A549 (cell line): Measurements from ENCODE around the gene REM1. TPM values are rescaled to one million over a fixed set of nuclear protein-coding genes. Genes with fewer than 3 reads are reported as not detected.
A peak's percentile ranks its signal among the peaks of the same experiment; 100 is the strongest.

Source experiments
- ATAC-seq, 2 experiments: fragments of 200-7000 bp in 1 of 2; fragments of >200 bp in 1 of 2; cut with Nextera tagmentation in 1 of 2; cut with Tn5 transposase in 1 of 2; 3 replicates each; pipeline versions ENCODE4 v1.8.0 to v1.9.1; 2018 to 2020; ENCODE audit warnings: mild to moderate bottlenecking in 1 of 2, moderate library complexity in 1 of 2
- CTCF ChIA-PET: fragments of 300-600 bp; sonication (Branson Sonifier 250); formaldehyde crosslinking; extraction: SDS; loops from one replicate; lab custom pipeline; 2021; ENCODE audit warnings: antibody characterized with exemption, inconsistent platforms; lab: Yijun Ruan, JAX
- POLR2A ChIA-PET: fragments of 350-600 bp; formaldehyde crosslinking; extraction: SDS; loops from one replicate; lab custom pipeline; 2021; ENCODE audit warnings: antibody characterized with exemption, inconsistent platforms; lab: Yijun Ruan, JAX
- DNase-seq, 2 experiments: peaks; one replicate each; pipeline versions ENCODE4 v3.0.0 to v3.0.0-alpha.2; 2011 to 2016; ENCODE audit warnings: low read depth in 1 of 2, low spot score in 1 of 2
- FAIRE-seq: peaks from 2 replicates; lab custom pipeline; 2011; peaks lifted over from hg19 to GRCh38; lab: Jason Lieb, UNC
- H3K27ac ChIP-seq, 2 experiments: fragments of >200 bp; sonication (Bioruptor Twin); formaldehyde crosslinking; 3 replicates each; pipeline ENCODE4 v1.5.1; 2016 to 2017
- H3K4me1 ChIP-seq: fragments of >200 bp; sonication (Bioruptor Twin); formaldehyde crosslinking; 3 replicates; pipeline ENCODE4 v1.6.1; 2016
- H3K4me2 ChIP-seq: fragments of >200 bp; sonication (Bioruptor Twin); formaldehyde crosslinking; 3 replicates; pipeline ENCODE4 v1.6.1; 2016
- H3K4me3 ChIP-seq: fragments of >200 bp; sonication (Bioruptor Twin); formaldehyde crosslinking; 3 replicates; pipeline ENCODE4 v1.5.1; 2016
- H3K9me3 ChIP-seq: fragments of >200 bp; sonication (Bioruptor Twin); formaldehyde crosslinking; 3 replicates; pipeline ENCODE4 v1.6.1; 2016
- ATOH8 ChIP-seq: fragments of 250-450 bp; sonication (Bioruptor Pico); IDR thresholded peaks from 2 replicates; pipeline ENCODE4 v1.5.0; 2020; ENCODE audit warnings: low read depth, mild to moderate bottlenecking, moderate library complexity
- CBX2 ChIP-seq: fragments of 200-600 bp; sonication (generic); IDR thresholded peaks from 2 replicates; pipeline ENCODE4 v1.6.1; 2016; ENCODE audit warnings: low read depth, mild to moderate bottlenecking, borderline replicate concordance
- CEBPB ChIP-seq, 2 experiments: fragments of >200 bp in 1 of 2; sonication (Bioruptor Twin) in 1 of 2; formaldehyde crosslinking in 1 of 2; IDR thresholded peaks; 2 replicates each; pipeline ENCODE4 v1.6.1; 2012 to 2016
- CHD2 ChIP-seq: fragments of 150-350 bp; IDR thresholded peaks from 2 replicates; pipeline ENCODE4 v1.6.1; 2014; ENCODE audit warnings: low read length; ENCODE audit not compliant: partially characterized antibody
- CHD4 ChIP-seq: fragments of 200-600 bp; sonication (generic); IDR thresholded peaks from 2 replicates; pipeline ENCODE4 v1.6.1; 2016; ENCODE audit warnings: antibody characterized with exemption, mild to moderate bottlenecking, borderline replicate concordance
- E2F6 ChIP-seq: IDR thresholded peaks from 2 replicates; pipeline ENCODE4 v1.6.1; 2012; ENCODE audit warnings: low read depth, borderline replicate concordance
- EHF ChIP-seq: fragments of 250-450 bp; sonication (Bioruptor Pico); IDR thresholded peaks from 2 replicates; pipeline ENCODE4 v1.5.0; 2020; ENCODE audit warnings: mild to moderate bottlenecking
- EHMT2 ChIP-seq: fragments of 200-600 bp; sonication (generic); IDR thresholded peaks from 2 replicates; pipeline ENCODE4 v1.6.1; 2016; ENCODE audit warnings: antibody characterized with exemption, low read depth, mild to moderate bottlenecking, moderate library complexity
- GATA3 ChIP-seq: IDR thresholded peaks from 2 replicates; pipeline ENCODE4 v1.6.1; 2012; ENCODE audit warnings: borderline replicate concordance
- HDAC2 ChIP-seq: fragments of 200-600 bp; sonication (generic); IDR thresholded peaks from 2 replicates; pipeline ENCODE4 v1.6.1; 2016
- HOXB5 ChIP-seq: fragments of 250-450 bp; sonication (Bioruptor Pico); IDR thresholded peaks from 2 replicates; pipeline ENCODE4 v1.5.0; 2020; ENCODE audit warnings: mild to moderate bottlenecking, moderate library complexity
- JUNB ChIP-seq: fragments of >200 bp; sonication (Bioruptor Twin); formaldehyde crosslinking; IDR thresholded peaks from 2 replicates; pipeline ENCODE4 v1.6.1; 2016
- KDM5A ChIP-seq: fragments of 200-600 bp; sonication (generic); IDR thresholded peaks from 2 replicates; pipeline ENCODE4 v1.6.1; 2016; ENCODE audit warnings: antibody characterized with exemption, mild to moderate bottlenecking
- MAFK ChIP-seq: fragments of 450-650 bp; IDR thresholded peaks from 2 replicates; pipeline ENCODE4 v1.6.1; 2014; ENCODE audit not compliant: partially characterized antibody
- MAX ChIP-seq: IDR thresholded peaks from 2 replicates; pipeline ENCODE4 v1.6.1; 2012
- MYC ChIP-seq: IDR thresholded peaks from 2 replicates; pipeline ENCODE4 v1.6.1; 2012; ENCODE audit warnings: mild to moderate bottlenecking, inconsistent platforms, low read length, improper control_type of control experiment, borderline replicate concordance
- PHF8 ChIP-seq: fragments of 200-600 bp; sonication (generic); IDR thresholded peaks from 2 replicates; pipeline ENCODE4 v1.6.1; 2016; ENCODE audit warnings: low read depth, mild to moderate bottlenecking, antibody characterized with exemption, moderate library complexity, borderline replicate concordance
- RAD21 ChIP-seq, 2 experiments: fragments of >200 bp in 1 of 2; sonication (Bioruptor Twin) in 1 of 2; formaldehyde crosslinking in 1 of 2; IDR thresholded peaks in 1 of 2; conservative IDR thresholded peaks in 1 of 2; 2 replicates in 1 of 2; 3 replicates in 1 of 2; pipeline ENCODE4 v1.6.1; 2012 to 2018; ENCODE audit warnings: inconsistent platforms in 1 of 2
- RCOR1 ChIP-seq: fragments of 150-350 bp; IDR thresholded peaks from 2 replicates; pipeline ENCODE4 v1.6.1; 2014; ENCODE audit warnings: antibody characterized with exemption, low read length, low read depth
- RFX5 ChIP-seq: fragments of 450-650 bp; IDR thresholded peaks from 2 replicates; pipeline ENCODE4 v1.7.1; 2014; ENCODE audit warnings: antibody characterized with exemption, mild to moderate bottlenecking, moderate library complexity
- RNF2 ChIP-seq: fragments of 200-600 bp; sonication (generic); IDR thresholded peaks from 2 replicates; pipeline ENCODE4 v1.6.1; 2016; ENCODE audit warnings: low read depth, mild to moderate bottlenecking, antibody characterized with exemption, moderate library complexity, borderline replicate concordance
- USF2 ChIP-seq: fragments of 450-650 bp; IDR thresholded peaks from 2 replicates; pipeline ENCODE4 v1.6.1; 2014; ENCODE audit warnings: antibody characterized with exemption
- ZNF302 ChIP-seq: fragments of 250-450 bp; sonication (Bioruptor Pico); IDR thresholded peaks from 2 replicates; pipeline ENCODE4 v1.9.0; 2021; ENCODE audit warnings: inconsistent platforms, mild to moderate bottlenecking, moderate library complexity
- WGBS: methylation state at CpG from one replicate; pipeline ENCODE4 v1.1.6; 2017; ENCODE audit errors: missing lambda C conversion rate; 5-methylcytosine and 5-hydroxymethylcytosine counted together
- polyA plus RNA-seq, 4 experiments: library from polyadenylated mRNA; depleted of rRNA in 3 of 4; stranded (reverse); fragments of >200 nt; fragmentation: RNase III in 1 of 4; extraction: RNeasy Plus Mini Kit Qiagen cat#74134 plus additional on column Dnase treatment in 1 of 4; gene quantifications; 2 replicates in 3 of 4; 3 replicates in 1 of 4; pipeline ENCODE4 v1.2.3, GENCODE V29; 2011 to 2017

The REM1 gene
- polyA plus RNA-seq, 2 of the 4 experiments (the other 2 are of a cell fraction): not detected

GRCh38 chr20:31476643-31477215 is 1.6 kb downstream of the REM1 start:
- no peak overlapping the region for H3K27ac ChIP-seq
- CTCF ChIA-PET: interaction anchor here (0.9 to 2.9 kb wide), 2 partner anchors 25 to 136 kb away, joined by 4 to 12 read pairs; no protein-coding TSS in a partner anchor
- FAIRE-seq: no peak

GRCh38 chr20:31484001-31484400 is 8.9 kb downstream of the REM1 start:
- FAIRE-seq (no peak), ATAC-seq (peak in 1 of 2 experiments; percentile 70; a peak in 3 of 6 replicates), DNase-seq (peak in 1 of 2 experiments; percentile 42)
- TF ChIP-seq KDM5A (no peak), MAX (peak; percentile 49; the same call in 1 of the 2 replicates), CHD4 (no peak), E2F6 (peak; percentile 63; the same call in 1 of the 2 replicates)
- H3K4me1 ChIP-seq: no peaks in the 10 kb centered on the region
- WGBS: 57% methylated on average over 25 of the region's 36 CpGs
- CTCF ChIA-PET: interaction anchor here (0.6 to 4.2 kb wide), 3 partner anchors 19 to 157 kb away, joined by 4 to 30 read pairs (median 23); no protein-coding TSS in a partner anchor
- POLR2A ChIA-PET: no interaction called here
- H3K4me2 ChIP-seq: 0 out of 3 replicates have a peak overlapping the region, but pooled peaks have one; percentile 21
- H3K9me3 ChIP-seq: no peaks in the 10 kb centered on the region
- H3K4me3 ChIP-seq: no peak overlapping the region
- no peak overlapping the region for H3K27ac ChIP-seq

More at GRCh38 chr20:31476643-31477215, 1.6 kb downstream of the REM1 start:
- H3K4me1 ChIP-seq: peaks cover 8% of the 10 kb centered on the region; the same call in 2 of the 3 replicates
- no peak overlapping the region for H3K4me2 ChIP-seq
- DNase-seq (no peak), ATAC-seq (0 out of 6 replicates have a peak, but pooled peaks of 1 of the 2 experiments have one; percentile 11)
- no peak overlapping the region for H3K4me3 ChIP-seq
- no peak for TF ChIP-seq HDAC2
- POLR2A ChIA-PET: no interaction called here
- WGBS: 78% methylated on average over 6 of the region's 6 CpGs
- no peaks in the 10 kb centered on the region for H3K9me3 ChIP-seq

- POLR2A ChIA-PET: no interaction called here
- no peak overlapping the region for H3K4me3 ChIP-seq
- 84% methylated on average over 31 of the region's 31 CpGs for WGBS
- no peak for FAIRE-seq
- no peak for DNase-seq
- H3K4me2 ChIP-seq: no peak overlapping the region
- CTCF ChIA-PET: interaction anchor here (0.6 to 6.9 kb wide), 3 partner anchors 17 to 452 kb away, joined by 3 to 53 read pairs (median 3); no protein-coding TSS in a partner anchor
- no peak for TF ChIP-seq ATOH8 (CRISPR knock-in tag)
- TF ChIP-seq MYC: no peak
- TF ChIP-seq CBX2: no peak
- no peak for TF ChIP-seq MAFK
- TF ChIP-seq EHMT2: no peak
- no peak for TF ChIP-seq EHF (CRISPR knock-in tag)
- ATAC-seq: no peak
- no peaks in the 10 kb centered on the region for H3K9me3 ChIP-seq
- no peak overlapping the region for H3K27ac ChIP-seq
- no peaks in the 10 kb centered on the region for H3K4me1 ChIP-seq
Observed at GRCh38 chr20:31485450-31486339, 10.6 kb downstream of the REM1 start.

GRCh38 chr20:31488115-31488514 is 13.0 kb downstream of the REM1 start:
- DNase-seq (no peak), FAIRE-seq (no peak), ATAC-seq (no peak; a peak in 1 of 6 replicates)
- Histone ChIP-seq H3K4me3 (no peak overlapping the region), H3K27ac (no peak overlapping the region), H3K9me3 (no peaks in the 10 kb centered on the region), H3K4me1 (no peaks in the 10 kb centered on the region), H3K4me2 (no peak overlapping the region)
- ChIA-PET CTCF (interaction anchor here (1.6 to 6.9 kb wide), 3 partner anchors 14 to 29 kb away, joined by 4 to 53 read pairs (median 11); partner anchors contain the start of gene HM13), POLR2A (no interaction called here)
- WGBS: 60% methylated on average over 2 of the region's 2 CpGs
- TF ChIP-seq PHF8 (no peak), RFX5 (no peak), ZNF302 (CRISPR knock-in tag) (no peak), RAD21 (conservative IDR thresholded peaks at IDR 0.05 in 1 of 2, IDR thresholded peaks at IDR 0.05 in 1 of 2) (no peak), HOXB5 (CRISPR knock-in tag) (no peak), JUNB (no peak), GATA3 (no peak), CHD2 (no peak), CBX2 (no peak), ATOH8 (CRISPR knock-in tag) (no peak), RCOR1 (no peak), EHMT2 (no peak), RNF2 (no peak), CEBPB (IDR thresholded peaks at IDR 0.05) (no peak), MYC (no peak), USF2 (no peak)
